ENCODE results near the gene U2AF2.

The U2AF2 gene

GRCh38 chr19:55642153-55643002 lies 12.5 kb upstream of the U2AF2 start:
- peak overlapping the region; percentile 86 to 92 for H3K4me3 ChIP-seq
- peak overlapping the region; percentile 92 to 95 for H3K27ac ChIP-seq
- no peak for TF ChIP-seq CTCF (IDR thresholded peaks at IDR 0.05)
- H3K36me3 ChIP-seq, result peaks cover 0 to 21% (median 10%) of the 10 kb centered on the region in 3 donors
- no peaks in the 10 kb centered on the region for H3K9me3 ChIP-seq
- no peaks in the 10 kb centered on the region for H3K27me3 ChIP-seq
- intact Hi-C loops (cut with DNase I; ENCODE audit: low total_unique reads), result no loop called here
- H3K4me1 ChIP-seq, result peaks cover 0 to 77% (median 56%) of the 10 kb centered on the region in 4 donors
- DNase-seq, result no peak

- no peak for TF ChIP-seq CTCF (IDR thresholded peaks at IDR 0.05)
- peaks cover 0 to 18% (median 10%) of the 10 kb centered on the region in 3 donors for H3K36me3 ChIP-seq
Measured at GRCh38 chr19:55643003-55643886, 11.6 kb upstream of the U2AF2 start, which contains the start of gene ZNF581. TSS of gene ZNF581 (plus strand) at chr19:55643649. CDS start at chr19:55644572, 923 bp downstream.

GRCh38 chr19:55643887-55644176 lies 11.0 kb upstream of the U2AF2 start:
- Histone ChIP-seq H3K27ac (peak overlapping the region; percentile 92 to 95), H3K9me3 (no peaks in the 10 kb centered on the region), H3K36me3 (peaks cover 0 to 15% (median 10%) of the 10 kb centered on the region in 3 donors), H3K27me3 (no peaks in the 10 kb centered on the region), H3K4me1 (peaks cover 0 to 79% (median 56%) of the 10 kb centered on the region in 4 donors), H3K4me3 (peak overlapping the region; percentile 86 to 92)
- no peak for DNase-seq
- no peak for TF ChIP-seq CTCF (IDR thresholded peaks at IDR 0.05)
- intact Hi-C loops (cut with DNase I; ENCODE audit: low total_unique reads), result no loop called here

More at GRCh38 chr19:55643003-55643886, 11.6 kb upstream of the U2AF2 start, which contains the start of gene ZNF581:
- Histone ChIP-seq H3K27ac (peak within 1 kb of the TSS; percentile 92 to 95), H3K4me1 (peaks cover 0 to 77% (median 54%) of the 10 kb centered on the region in 4 donors), H3K27me3 (no peaks in the 10 kb centered on the region), H3K9me3 (no peaks in the 10 kb centered on the region), H3K4me3 (peak within 1 kb of the TSS; percentile 86 to 92)
- intact Hi-C loops (cut with DNase I; ENCODE audit: low total_unique reads), result no loop called here
- DNase-seq, result peak; percentile 75 to 86

- DNase-seq, result no peak
- intact Hi-C loops (cut with DNase I; ENCODE audit: low total_unique reads), result no loop called here
Measured at GRCh38 chr19:55644191-55644833, 10.5 kb upstream of the U2AF2 start.

More at GRCh38 chr19:55644191-55644833, 10.5 kb upstream of the U2AF2 start:
- no peak for TF ChIP-seq CTCF (IDR thresholded peaks at IDR 0.05)
- Histone ChIP-seq H3K27ac (peak overlapping the region; percentile 92 to 95), H3K36me3 (peaks cover 0 to 15% (median 10%) of the 10 kb centered on the region in 3 donors), H3K4me3 (peak overlapping the region; percentile 86 to 92), H3K27me3 (no peaks in the 10 kb centered on the region), H3K9me3 (no peaks in the 10 kb centered on the region), H3K4me1 (peaks cover 0 to 80% (median 57%) of the 10 kb centered on the region in 4 donors)
